Memory B cell (primary cell): ENCODE measurements around the gene GPR6.
A peak's percentile ranks its signal among the peaks of the same experiment; 100 is the strongest.

Experiments
- ATAC-seq: fragments of 150-1000 bp; cut with Tn5 transposase; 2 replicates; pipeline ENCODE4 v1.10.0; 2021; ENCODE audit warnings: low read depth, mild to moderate bottlenecking, moderate library complexity
- DNase-seq, 2 donors: peaks; one replicate each; pipeline ENCODE4 v3.0.0; 2022; ENCODE audit warnings: low spot score in 2 of 2
- H3K27ac Mint-ChIP-seq: one replicate; pipeline ENCODE4 v1.8.0; 2022; ENCODE audit warnings: mild to moderate bottlenecking, moderate library complexity, mixed read lengths
- H3K27me3 Mint-ChIP-seq: one replicate; pipeline ENCODE4 v1.8.0; 2022; ENCODE audit warnings: mixed read lengths
- H3K36me3 Mint-ChIP-seq: one replicate; pipeline ENCODE4 v1.8.0; 2022; ENCODE audit warnings: mild to moderate bottlenecking, mixed read lengths
- H3K4me1 Mint-ChIP-seq: one replicate; pipeline ENCODE4 v1.8.0; 2022; ENCODE audit warnings: mixed read lengths
- H3K4me3 Mint-ChIP-seq: one replicate; pipeline ENCODE4 v1.8.0; 2022; ENCODE audit warnings: mild to moderate bottlenecking, moderate library complexity, mixed read lengths
- H3K9me3 Mint-ChIP-seq: one replicate; pipeline ENCODE4 v1.8.0; 2022; ENCODE audit warnings: mixed read lengths

GPR6 gene

GRCh38 chr6:109978174-109979032, at the start of gene GPR6:
Gene GPR6, plus strand, starts transcription at chr6:109978311. Its CDS starts 802 bp downstream, at chr6:109979113.
- no peak within 1 kb of the TSS for H3K27ac Mint-ChIP-seq
- peaks cover 29% of the 10 kb centered on the region for H3K27me3 Mint-ChIP-seq
- peaks cover 3% of the 10 kb centered on the region for H3K4me1 Mint-ChIP-seq
- DNase-seq, result peak; percentile 5 to 38
- H3K36me3 Mint-ChIP-seq, result peaks cover 2% of the 10 kb centered on the region
- peaks cover 3% of the 10 kb centered on the region for H3K9me3 Mint-ChIP-seq
- no peak within 1 kb of the TSS for H3K4me3 Mint-ChIP-seq
- peak; percentile 42 for ATAC-seq

GRCh38 chr6:109934293-109934692, 43.8 kb upstream of the GPR6 start:
- Mint-ChIP-seq H3K36me3 (peaks cover 2% of the 10 kb centered on the region), H3K9me3 (peaks cover 6% of the 10 kb centered on the region), H3K27me3 (peaks cover 2% of the 10 kb centered on the region), H3K4me3 (no peak overlapping the region), H3K27ac (no peak overlapping the region), H3K4me1 (peaks cover 6% of the 10 kb centered on the region)
- DNase-seq (no peak), ATAC-seq (no peak)

GRCh38 chr6:109939654-109940053, 38.5 kb upstream of the GPR6 start:
- no peak overlapping the region for H3K4me3 Mint-ChIP-seq
- peaks cover 2% of the 10 kb centered on the region for H3K36me3 Mint-ChIP-seq
- H3K9me3 Mint-ChIP-seq, result peaks cover 4% of the 10 kb centered on the region
- DNase-seq (no peak), ATAC-seq (no peak)
- H3K4me1 Mint-ChIP-seq, result no peaks in the 10 kb centered on the region
- peaks cover 6% of the 10 kb centered on the region for H3K27me3 Mint-ChIP-seq
- no peak overlapping the region for H3K27ac Mint-ChIP-seq

- H3K27ac Mint-ChIP-seq, result no peak overlapping the region
- DNase-seq (no peak), ATAC-seq (no peak)
- no peak overlapping the region for H3K4me3 Mint-ChIP-seq
- no peaks in the 10 kb centered on the region for H3K4me1 Mint-ChIP-seq
- no peaks in the 10 kb centered on the region for H3K9me3 Mint-ChIP-seq
- H3K27me3 Mint-ChIP-seq, result peaks cover 10% of the 10 kb centered on the region
- no peaks in the 10 kb centered on the region for H3K36me3 Mint-ChIP-seq
These were observed 33.7 kb upstream of the GPR6 start for GRCh38 chr6:109944448-109944847.

- Mint-ChIP-seq H3K9me3 (no peaks in the 10 kb centered on the region), H3K27ac (no peak overlapping the region), H3K27me3 (peaks cover 9% of the 10 kb centered on the region), H3K4me3 (no peak overlapping the region), H3K4me1 (no peaks in the 10 kb centered on the region), H3K36me3 (no peaks in the 10 kb centered on the region)
- DNase-seq, result no peak
- ATAC-seq, result no peak
These were observed 33.0 kb upstream of the GPR6 start for GRCh38 chr6:109945091-109945490.

- Mint-ChIP-seq H3K9me3 (peaks cover 7% of the 10 kb centered on the region), H3K4me3 (no peak overlapping the region), H3K4me1 (no peaks in the 10 kb centered on the region), H3K36me3 (no peaks in the 10 kb centered on the region), H3K27ac (no peak overlapping the region), H3K27me3 (peaks cover 12% of the 10 kb centered on the region)
- DNase-seq, result no peak
- no peak for ATAC-seq
These were observed 31.1 kb upstream of the GPR6 start for GRCh38 chr6:109946979-109947378.

GRCh38 chr6:109949281-109950065, 28.6 kb upstream of the GPR6 start:
- peaks cover 1% of the 10 kb centered on the region for H3K36me3 Mint-ChIP-seq

GRCh38 chr6:109955491-109955890, 22.6 kb upstream of the GPR6 start:
- ATAC-seq (no peak), DNase-seq (no peak)
- Mint-ChIP-seq H3K27ac (no peak overlapping the region), H3K36me3 (peaks cover 5% of the 10 kb centered on the region), H3K4me1 (no peaks in the 10 kb centered on the region), H3K9me3 (peaks cover 16% of the 10 kb centered on the region), H3K27me3 (peaks cover 14% of the 10 kb centered on the region), H3K4me3 (no peak overlapping the region)

More at GRCh38 chr6:109949281-109950065, 28.6 kb upstream of the GPR6 start:
- Mint-ChIP-seq H3K4me3 (no peak overlapping the region), H3K4me1 (no peaks in the 10 kb centered on the region), H3K27ac (no peak overlapping the region), H3K27me3 (peaks cover 9% of the 10 kb centered on the region), H3K9me3 (peaks cover 8% of the 10 kb centered on the region)
- ATAC-seq, result no peak
- DNase-seq, result no peak

- Mint-ChIP-seq H3K36me3 (peaks cover 5% of the 10 kb centered on the region), H3K27ac (no peak overlapping the region), H3K4me3 (no peak overlapping the region), H3K27me3 (peaks cover 10% of the 10 kb centered on the region), H3K9me3 (peaks cover 9% of the 10 kb centered on the region), H3K4me1 (no peaks in the 10 kb centered on the region)
- DNase-seq (no peak), ATAC-seq (no peak)
These were observed 19.5 kb upstream of the GPR6 start for GRCh38 chr6:109958626-109959025.

GRCh38 chr6:109961611-109962041, 16.5 kb upstream of the GPR6 start:
- Mint-ChIP-seq H3K27me3 (peaks cover 8% of the 10 kb centered on the region), H3K9me3 (peaks cover 2% of the 10 kb centered on the region), H3K4me3 (no peak overlapping the region), H3K4me1 (no peaks in the 10 kb centered on the region), H3K27ac (no peak overlapping the region), H3K36me3 (no peaks in the 10 kb centered on the region)
- DNase-seq (no peak), ATAC-seq (no peak)

- Mint-ChIP-seq H3K9me3 (peaks cover 2% of the 10 kb centered on the region), H3K27ac (no peak overlapping the region)
These were observed 15.8 kb upstream of the GPR6 start for GRCh38 chr6:109962271-109962670.

GRCh38 chr6:109963598-109964170, 14.4 kb upstream of the GPR6 start:
- ATAC-seq, result no peak
- no peak for DNase-seq
- Mint-ChIP-seq H3K9me3 (peaks cover 2% of the 10 kb centered on the region), H3K4me3 (no peak overlapping the region), H3K36me3 (no peaks in the 10 kb centered on the region), H3K27ac (no peak overlapping the region), H3K4me1 (peaks cover 2% of the 10 kb centered on the region), H3K27me3 (peaks cover 1% of the 10 kb centered on the region)

More at GRCh38 chr6:109962271-109962670, 15.8 kb upstream of the GPR6 start:
- H3K4me3 Mint-ChIP-seq, result no peak overlapping the region
- no peaks in the 10 kb centered on the region for H3K4me1 Mint-ChIP-seq
- DNase-seq (no peak), ATAC-seq (no peak)
- no peaks in the 10 kb centered on the region for H3K36me3 Mint-ChIP-seq
- peaks cover 4% of the 10 kb centered on the region for H3K27me3 Mint-ChIP-seq

- DNase-seq, result no peak
- no peak for ATAC-seq
- H3K9me3 Mint-ChIP-seq, result peaks cover 2% of the 10 kb centered on the region
- H3K36me3 Mint-ChIP-seq, result no peaks in the 10 kb centered on the region
- H3K27ac Mint-ChIP-seq, result no peak overlapping the region
- H3K4me1 Mint-ChIP-seq, result peaks cover 2% of the 10 kb centered on the region
- H3K27me3 Mint-ChIP-seq, result peaks cover 6% of the 10 kb centered on the region
- no peak overlapping the region for H3K4me3 Mint-ChIP-seq
These were observed 13.2 kb upstream of the GPR6 start for GRCh38 chr6:109964949-109965348.

- peaks cover 8% of the 10 kb centered on the region for H3K27me3 Mint-ChIP-seq
- no peak overlapping the region for H3K27ac Mint-ChIP-seq
- no peak for DNase-seq
- no peak for ATAC-seq
- peaks cover 2% of the 10 kb centered on the region for H3K4me1 Mint-ChIP-seq
- no peaks in the 10 kb centered on the region for H3K36me3 Mint-ChIP-seq
- H3K4me3 Mint-ChIP-seq, result no peak overlapping the region
- H3K9me3 Mint-ChIP-seq, result peaks cover 2% of the 10 kb centered on the region
These were observed 11.8 kb upstream of the GPR6 start for GRCh38 chr6:109966299-109966698.
